ENCODE results near the gene JDP2.

The JDP2 gene

DNA sequence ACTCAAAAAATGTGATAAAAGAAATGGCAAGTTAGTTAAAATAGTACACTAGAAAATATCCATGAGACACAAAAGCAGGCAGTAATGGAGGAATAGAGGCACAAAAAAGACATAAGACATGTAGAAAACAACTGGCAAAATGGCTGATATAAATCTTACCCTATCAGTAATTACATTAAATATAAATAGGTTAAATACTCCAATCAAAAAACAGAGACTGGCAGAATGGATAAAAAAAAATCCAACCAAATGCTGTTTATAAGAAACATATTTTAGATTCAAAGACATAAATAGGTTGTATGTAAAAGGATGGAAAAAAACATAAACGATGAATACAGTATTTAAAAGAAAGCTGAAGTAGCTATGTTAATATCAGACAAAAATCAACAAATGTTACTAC, 79.1 kb downstream of the JDP2 start:
- 0 out of 22 replicates have a peak, but pooled peaks cover 0 to 5% (median 0%) of the 10 kb centered on the region in 11 experiments for H3K36me3 ChIP-seq
- H3K27ac ChIP-seq: no peak overlapping the region
- no peak overlapping the region for H3K4me2 ChIP-seq
- H3K9ac ChIP-seq: no peak overlapping the region
- H3K4me3 ChIP-seq: no peak overlapping the region
- no peaks in the 10 kb centered on the region for H3K27me3 ChIP-seq
- H4K20me1 ChIP-seq: no peaks in the 10 kb centered on the region
- TF ChIP-seq Cebpa-rat (IDR thresholded peaks at IDR 0.05): no peak
- peaks cover 32 to 52% (median 38%) of the 10 kb centered on the region in 11 experiments for H3K9me3 ChIP-seq (replicated peaks in 1 of 11)
- no peaks in the 10 kb centered on the region for H3K4me1 ChIP-seq

DNA sequence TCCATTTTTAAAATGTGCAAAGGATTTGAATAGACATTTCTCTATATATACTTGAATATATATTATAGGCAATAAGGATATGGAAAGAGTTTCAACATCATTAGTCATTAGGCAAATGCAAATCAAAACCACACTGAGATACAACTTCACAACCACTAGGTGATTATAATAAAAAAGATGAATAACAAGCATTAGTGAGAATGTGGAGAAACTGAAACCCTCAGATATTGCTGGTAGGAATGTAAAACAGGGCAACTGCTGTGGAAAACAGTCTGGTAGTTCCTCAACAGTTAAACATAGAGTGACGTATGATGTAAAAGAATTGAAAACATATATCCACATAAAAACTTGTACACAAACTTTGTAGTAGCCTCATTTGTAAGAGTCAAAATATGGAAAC, 82.7 kb downstream of the JDP2 start:
- peaks cover 32 to 47% (median 41%) of the 10 kb centered on the region in 11 experiments for H3K9me3 ChIP-seq (replicated peaks in 1 of 11)
- H3K9ac ChIP-seq: no peak overlapping the region
- no peak overlapping the region for H3K27ac ChIP-seq
- H4K20me1 ChIP-seq: no peaks in the 10 kb centered on the region
- peaks cover 17 to 24% (median 22%) of the 10 kb centered on the region in 10 experiments for H3K4me1 ChIP-seq
- H3K4me2 ChIP-seq: no peak overlapping the region
- H3K27me3 ChIP-seq: no peaks in the 10 kb centered on the region
- no peak for TF ChIP-seq Cebpa-rat (IDR thresholded peaks at IDR 0.05)
- 0 out of 22 replicates have a peak, but pooled peaks cover 0 to 5% (median 0%) of the 10 kb centered on the region in 11 experiments for H3K36me3 ChIP-seq
- H3K4me3 ChIP-seq: no peak overlapping the region

DNA sequence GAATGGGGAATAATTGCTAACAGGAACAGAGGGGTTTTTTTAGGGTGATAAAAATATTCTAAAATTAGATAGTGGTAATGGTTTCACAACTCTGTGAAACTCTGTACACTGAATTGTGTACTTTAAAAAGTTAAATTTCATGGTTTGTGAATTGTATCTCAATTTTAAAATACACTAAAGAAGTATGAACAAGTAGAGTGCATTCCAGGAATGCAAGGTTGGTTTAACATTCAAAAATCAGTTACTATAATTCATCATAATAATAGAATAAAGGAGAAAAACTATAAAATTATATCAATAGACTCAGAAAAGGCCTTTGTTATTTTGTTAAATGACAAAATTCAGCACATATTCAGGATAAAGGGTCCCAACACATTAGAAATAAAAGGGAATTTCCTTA, 83.4 kb downstream of the JDP2 start:
- Histone ChIP-seq H3K4me1 (peaks cover 23 to 30% (median 28%) of the 10 kb centered on the region in 10 experiments), H3K9ac (no peak overlapping the region), H3K27ac (no peak overlapping the region), H3K9me3 (replicated peaks in 1 of 11) (peaks cover 29 to 43% (median 36%) of the 10 kb centered on the region in 11 experiments), H3K4me2 (no peak overlapping the region), H3K4me3 (no peak overlapping the region), H3K36me3 (0 out of 22 replicates have a peak, but pooled peaks cover 0 to 5% (median 0%) of the 10 kb centered on the region in 11 experiments), H3K27me3 (no peaks in the 10 kb centered on the region), H4K20me1 (no peaks in the 10 kb centered on the region)
- no peak for TF ChIP-seq Cebpa-rat (IDR thresholded peaks at IDR 0.05)

DNA sequence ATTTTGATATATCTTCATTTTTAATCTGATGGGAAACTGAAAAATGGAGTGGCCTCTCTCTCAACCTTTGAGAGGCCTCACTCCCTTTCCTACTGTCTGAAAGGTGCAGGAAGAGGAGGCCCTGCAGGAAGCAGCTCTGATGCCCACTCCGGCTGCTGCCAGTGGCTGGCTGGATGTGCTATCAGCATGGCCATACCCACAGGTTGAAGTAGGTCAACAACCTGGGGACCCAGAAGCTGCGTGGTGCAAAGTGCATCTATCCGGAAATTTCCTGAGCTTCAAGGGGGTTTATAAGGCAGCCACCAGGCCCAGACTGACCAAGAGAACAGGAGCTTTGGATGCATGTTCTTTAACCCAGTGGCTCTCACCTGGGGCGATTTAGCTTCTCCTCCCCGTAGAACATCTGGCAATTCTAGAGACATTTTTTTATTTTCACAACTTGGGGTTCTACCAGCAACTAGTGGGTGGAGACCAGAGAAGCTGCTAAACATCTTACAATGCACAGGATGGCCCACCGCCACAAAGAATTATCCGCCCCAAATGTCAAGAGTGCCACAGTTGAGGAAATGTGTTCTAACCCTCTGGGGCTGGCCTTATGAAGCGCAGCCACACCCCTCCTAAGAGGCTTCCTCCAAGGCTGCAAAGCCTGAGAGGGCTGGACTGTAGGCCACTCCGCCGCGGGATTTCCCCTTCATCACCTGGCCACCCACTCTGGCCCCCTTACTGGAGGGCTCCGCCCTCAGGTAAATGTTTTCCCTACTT, 86.3 kb downstream of the JDP2 start:
- Histone ChIP-seq H3K4me3 (peak overlapping the region in 9 of 10 experiments; percentile 45 to 66 (median 57); a peak in 14 of 20 replicates), H3K9ac (peak overlapping the region in 10 of 11 experiments; percentile 70 to 84 (median 80); a peak in 20 of 22 replicates), H4K20me1 (no peaks in the 10 kb centered on the region), H3K4me1 (peaks cover 32 to 47% (median 45%) of the 10 kb centered on the region in 10 experiments), H3K4me2 (peak overlapping the region; percentile 88 to 98 (median 94)), H3K36me3 (0 out of 22 replicates have a peak, but pooled peaks cover 0 to 5% (median 0%) of the 10 kb centered on the region in 11 experiments), H3K27me3 (no peaks in the 10 kb centered on the region; a peak in 1 of 22 replicates), H3K27ac (peak overlapping the region in 10 of 11 experiments; percentile 59 to 96 (median 92); a peak in 21 of 22 replicates), H3K9me3 (replicated peaks in 1 of 11) (peaks cover 16 to 26% (median 22%) of the 10 kb centered on the region in 11 experiments)
- TF ChIP-seq Cebpa-rat (IDR thresholded peaks at IDR 0.05): no peak

DNA sequence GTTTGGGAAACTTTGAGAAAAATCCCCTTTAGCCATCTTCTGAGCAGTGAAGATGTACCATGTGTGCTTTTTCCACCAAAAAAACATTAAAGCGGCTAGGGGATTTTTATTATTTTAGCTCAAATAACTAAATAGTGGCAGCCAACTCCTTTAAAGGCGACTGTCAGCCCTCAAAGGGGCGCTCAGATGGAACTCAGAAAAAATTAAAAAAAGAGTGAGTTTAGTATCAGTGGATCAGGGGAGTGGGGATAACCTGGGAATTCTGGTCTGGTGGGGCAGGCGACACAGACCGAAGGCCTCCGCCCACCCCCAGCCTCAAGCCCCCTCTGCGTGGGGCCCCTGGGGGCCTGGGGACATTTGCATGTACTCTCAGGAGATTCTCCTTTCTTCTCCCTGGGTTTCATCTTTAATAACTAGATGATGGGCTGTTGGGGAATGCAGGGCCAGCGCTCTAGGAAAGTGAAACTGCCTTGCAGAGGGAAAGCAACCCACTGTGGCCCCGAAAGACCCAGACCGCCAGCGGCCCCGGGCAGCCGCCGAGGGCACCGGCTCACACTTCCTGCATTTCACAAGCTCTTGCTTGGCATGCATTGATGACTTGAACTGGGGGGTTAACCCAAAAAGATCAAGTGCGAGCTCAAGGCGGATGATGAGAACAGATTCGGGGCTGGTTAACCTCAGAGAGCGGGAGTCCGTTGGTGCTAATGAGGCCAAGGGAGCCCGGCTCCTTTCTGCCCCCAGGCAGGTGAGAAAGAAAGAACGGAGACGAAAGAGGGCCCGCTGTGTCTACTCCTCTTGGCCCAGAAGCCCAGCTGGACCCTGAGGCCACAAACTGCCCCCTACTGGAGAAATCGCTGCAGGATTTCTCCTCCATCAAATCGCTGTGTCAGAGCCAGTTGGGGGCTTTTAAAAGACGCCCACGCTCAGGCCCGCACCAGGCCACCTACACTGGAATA, 87.1 kb downstream of the JDP2 start:
- no peaks in the 10 kb centered on the region; a peak in 1 of 22 replicates for H3K27me3 ChIP-seq
- H3K27ac ChIP-seq: peak overlapping the region; percentile 50 to 96 (median 91); a peak in 21 of 22 replicates
- peak overlapping the region; percentile 58 to 84 (median 80); a peak in 21 of 22 replicates for H3K9ac ChIP-seq
- peaks cover 35 to 47% (median 45%) of the 10 kb centered on the region in 10 experiments for H3K4me1 ChIP-seq
- peak overlapping the region; percentile 88 to 98 (median 94) for H3K4me2 ChIP-seq
- no peaks in the 10 kb centered on the region for H4K20me1 ChIP-seq
- peaks cover 16 to 24% (median 21%) of the 10 kb centered on the region in 11 experiments for H3K9me3 ChIP-seq (replicated peaks in 1 of 11)
- TF ChIP-seq Cebpa-rat (IDR thresholded peaks at IDR 0.05): peak in 8 of 11 experiments; percentile 71 to 97 (median 81); a peak in 16 of 22 replicates
- H3K4me3 ChIP-seq: peak overlapping the region; percentile 37 to 66 (median 56)
- H3K36me3 ChIP-seq: 0 out of 22 replicates have a peak, but pooled peaks cover 0 to 5% (median 0%) of the 10 kb centered on the region in 11 experiments

DNA sequence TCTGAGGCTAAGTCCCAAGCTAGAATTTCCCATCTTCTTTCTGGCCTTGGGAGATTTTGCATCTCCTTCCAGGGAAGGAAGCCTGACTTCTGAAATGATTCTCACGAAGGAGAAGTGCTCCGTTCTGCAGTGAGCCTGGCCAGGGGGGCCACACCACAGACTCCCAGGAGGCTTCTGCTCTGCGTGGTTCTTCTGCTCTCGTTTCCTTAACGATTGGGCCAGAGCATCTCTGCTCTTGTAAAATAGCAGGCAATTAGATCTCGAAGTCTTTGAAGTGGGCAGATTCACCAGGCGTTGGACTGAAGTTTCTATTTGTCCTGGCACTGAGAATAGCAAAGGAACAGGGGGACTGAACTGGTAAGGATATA, 87.8 kb downstream of the JDP2 start:
- H3K36me3 ChIP-seq: 0 out of 22 replicates have a peak, but pooled peaks cover 0 to 5% (median 0%) of the 10 kb centered on the region in 11 experiments
- peaks cover 15 to 18% (median 18%) of the 10 kb centered on the region in 11 experiments for H3K9me3 ChIP-seq (replicated peaks in 1 of 11)
- peak overlapping the region; percentile 50 to 96 (median 91); a peak in 21 of 22 replicates for H3K27ac ChIP-seq
- H4K20me1 ChIP-seq: no peaks in the 10 kb centered on the region
- H3K4me3 ChIP-seq: peak overlapping the region; percentile 37 to 66 (median 56)
- no peaks in the 10 kb centered on the region; a peak in 1 of 22 replicates for H3K27me3 ChIP-seq
- peaks cover 37 to 47% (median 45%) of the 10 kb centered on the region in 10 experiments for H3K4me1 ChIP-seq
- peak overlapping the region; percentile 58 to 84 (median 80); a peak in 21 of 22 replicates for H3K9ac ChIP-seq
- TF ChIP-seq Cebpa-rat (IDR thresholded peaks at IDR 0.05): peak in 6 of 11 experiments; percentile 27 to 91 (median 58); a peak in 10 of 22 replicates
- H3K4me2 ChIP-seq: peak overlapping the region; percentile 88 to 98 (median 94)

DNA sequence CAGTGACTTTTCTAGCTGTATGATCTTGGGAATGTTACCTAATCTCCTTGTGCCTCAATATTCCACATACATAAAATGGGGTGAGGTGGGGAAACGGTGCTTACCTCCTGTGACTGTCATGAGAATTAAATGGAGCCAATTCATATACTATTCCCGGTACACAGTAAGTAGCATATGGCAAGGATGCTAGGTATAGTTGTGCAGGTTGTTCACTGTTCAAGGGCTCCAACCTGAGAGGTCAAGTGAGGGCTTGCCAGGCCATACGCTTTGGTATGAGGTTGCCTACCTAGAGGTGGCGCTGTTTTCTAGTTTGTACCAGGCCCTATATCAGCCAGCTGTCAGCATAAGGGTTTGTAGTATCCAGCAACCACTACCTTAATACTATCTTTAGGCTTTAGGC, 90.8 kb downstream of the JDP2 start:
- TF ChIP-seq Cebpa-rat (IDR thresholded peaks at IDR 0.05): no peak
- Histone ChIP-seq H3K4me2 (no peak overlapping the region), H3K9me3 (replicated peaks in 1 of 11) (no peaks in the 10 kb centered on the region), H3K4me3 (no peak overlapping the region), H4K20me1 (no peaks in the 10 kb centered on the region; a peak in 1 of 22 replicates), H3K27ac (no peak overlapping the region), H3K27me3 (no peaks in the 10 kb centered on the region; a peak in 1 of 22 replicates), H3K9ac (no peak overlapping the region), H3K4me1 (peaks cover 57 to 70% (median 67%) of the 10 kb centered on the region in 10 experiments), H3K36me3 (no peaks in the 10 kb centered on the region)

DNA sequence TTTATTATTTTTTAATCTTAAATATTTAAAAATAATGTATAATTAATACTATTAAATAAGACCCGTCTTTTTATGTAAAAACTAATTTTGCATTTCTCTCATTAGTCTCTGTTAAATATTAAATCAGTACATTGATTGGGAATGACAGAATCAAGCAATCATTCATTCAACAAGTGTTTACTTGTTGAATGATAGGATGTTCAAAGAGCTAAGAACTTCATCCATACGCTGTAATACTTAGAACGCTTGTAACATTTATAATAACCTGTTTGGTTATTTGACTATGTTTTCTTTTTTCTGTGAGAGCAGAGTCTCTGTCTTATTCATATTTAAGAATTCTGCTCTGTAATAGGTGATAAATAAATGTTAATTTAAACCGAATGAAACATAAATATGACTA, 91.6 kb downstream of the JDP2 start:
- Histone ChIP-seq H4K20me1 (peaks cover 0 to 7% (median 0%) of the 10 kb centered on the region in 11 experiments; a peak in 2 of 22 replicates), H3K27me3 (no peaks in the 10 kb centered on the region; a peak in 1 of 22 replicates), H3K36me3 (peaks cover 0 to 2% (median 0%) of the 10 kb centered on the region in 11 experiments; a peak in 3 of 22 replicates), H3K27ac (no peak overlapping the region), H3K4me2 (no peak overlapping the region), H3K4me1 (peaks cover 57 to 70% (median 67%) of the 10 kb centered on the region in 10 experiments), H3K4me3 (no peak overlapping the region), H3K9ac (no peak overlapping the region), H3K9me3 (replicated peaks in 1 of 11) (no peaks in the 10 kb centered on the region)
- TF ChIP-seq Cebpa-rat (IDR thresholded peaks at IDR 0.05): no peak

Data from BLaER1 treated with 17β-estradiol and CSF1 and Interleukin-3, amounts not matched to agents 10 nM and 100 nM (cell line).